Spleen (tissue), 11 donors: Measurements from ENCODE around the gene HLA-DMA. TPM values are rescaled to one million over a fixed set of nuclear protein-coding genes. Genes with fewer than 3 reads are reported as not detected.

Experiments used
- DNase-seq: peaks from one replicate; pipeline ENCODE4 v3.0.0-alpha.2; 2020
- H3K27ac ChIP-seq, 8 donors: fragments of 200-600 bp; sonication (generic) in 7 of 8; 1 replicate in 4 of 8; 2 replicates in 4 of 8; pipeline versions ENCODE4 v1.5.0 to v1.8.0; 2016 to 2021; ENCODE audit warnings: inconsistent platforms in 4 of 8, mild to moderate bottlenecking in 4 of 8, moderate library complexity in 1 of 8
- H3K27me3 ChIP-seq, 7 donors: fragments of 200-600 bp; sonication (generic) in 6 of 7; replicated peaks in 1 of 7; 1 replicate in 4 of 7; 2 replicates in 3 of 7; pipeline versions ENCODE4 v1.5.0 to v1.8.0; 2016 to 2021; ENCODE audit warnings: inconsistent platforms in 3 of 7, mild to moderate bottlenecking in 1 of 7
- H3K36me3 ChIP-seq, 6 donors: fragments of 200-600 bp; sonication (generic) in 5 of 6; 1 replicate in 4 of 6; 2 replicates in 2 of 6; pipeline versions ENCODE4 v1.5.0 to v1.8.0; 2016 to 2021; ENCODE audit warnings: inconsistent platforms in 2 of 6
- H3K4me1 ChIP-seq, 6 donors: fragments of 200-600 bp; sonication (generic) in 5 of 6; 1 replicate in 3 of 6; 2 replicates in 3 of 6; pipeline versions ENCODE4 v1.5.0 to v1.8.0; 2016 to 2021; ENCODE audit warnings: inconsistent platforms in 3 of 6
- H3K4me3 ChIP-seq, 8 donors: fragments of 200-600 bp; sonication (generic) in 7 of 8; 1 replicate in 4 of 8; 2 replicates in 4 of 8; pipeline versions ENCODE4 v1.5.0 to v1.8.0; 2016 to 2021; ENCODE audit warnings: inconsistent platforms in 4 of 8, mild to moderate bottlenecking in 4 of 8, moderate library complexity in 2 of 8
- H3K9me3 ChIP-seq, 8 donors: fragments of 200-600 bp; sonication (generic) in 7 of 8; 1 replicate in 4 of 8; 2 replicates in 4 of 8; pipeline versions ENCODE4 v1.5.0 to v1.8.0; 2016 to 2021; ENCODE audit warnings: inconsistent platforms in 4 of 8
- POLR2A ChIP-seq, 3 donors: fragments of 450-650 bp; IDR thresholded peaks; one replicate each; pipeline ENCODE4 v1.5.1; 2017; ENCODE audit warnings: antibody characterized with exemption in 3 of 3, mild to moderate bottlenecking in 1 of 3
- POLR2AphosphoS5 ChIP-seq, 3 donors: sonication (generic); formaldehyde crosslinking; IDR thresholded peaks; one replicate each; pipeline ENCODE4 v1.5.1; 2017; ENCODE audit warnings: antibody characterized with exemption in 3 of 3
- WGBS, 5 donors: extraction: QIAGEN DNeasy Blood & Tissue Kit in 3 of 5; methylation state at CpG; one replicate each; pipeline versions ENCODE4 v1.1.5 to v1.1.7; 2013 to 2018; 5-methylcytosine and 5-hydroxymethylcytosine counted together
- intact Hi-C: fragments of 100-400 bp; cut with DNase I; formaldehyde crosslinking; loops from one replicate; pipeline ENCODE4 v1.15.0; 2023; ENCODE audit warnings: low total_unique reads
- polyA plus RNA-seq, 3 donors: library from polyadenylated mRNA; stranded (reverse); fragments of 200-250 nt; gene quantifications; one replicate each; pipeline ENCODE4 v1.2.1, GENCODE V29; 2013
- total RNA-seq, 7 donors: library from RNA; depleted of rRNA in 3 of 7; stranded (reverse); fragments of >200 nt in 3 of 7; fragmentation: NEBNext Ultra II Directional in 4 of 7; extraction: Animal tissue kit (Norgen Biotek cat#: 25700) in 4 of 7; gene quantifications; one replicate each; pipeline versions ENCODE4 v1.1.0 to v1.2.1, GENCODE V29; 2016 to 2021
- TF ChIP-seq, protein P1 (sequence below), 11 experiments: fragments of 200-600 bp in 7 of 11; fragments of 450-650 bp in 4 of 11; sonication (generic) in 4 of 11; IDR thresholded peaks in 8 of 11; conservative IDR thresholded peaks in 3 of 11; 1 replicate in 7 of 11; 2 replicates in 4 of 11; pipeline versions ENCODE4 v1.4.0 to v1.8.0; 2016 to 2021; ENCODE audit warnings: antibody characterized with exemption in 11 of 11, inconsistent platforms in 4 of 11, mild to moderate bottlenecking in 1 of 11
- donor health status: healthy with polysubstance abuse.
- donor health status: DM: no; HTN: no; CAD: no; lungs with moderate emphysema.
- donor health status: DM: no; HTN: no; CAD: no.
- donor health status: Bipolar disorder and iron deficiency.
- donor health status: healthy.
- donor health status: DM: no; HTN: no; CAD: no.
- donor health status: DM: yes; HTN: yes; CAD: no.

The HLA-DMA gene
- total and polyA plus RNA-seq, 10 donors = 141 to 423 (median 195) TPM

DNA sequence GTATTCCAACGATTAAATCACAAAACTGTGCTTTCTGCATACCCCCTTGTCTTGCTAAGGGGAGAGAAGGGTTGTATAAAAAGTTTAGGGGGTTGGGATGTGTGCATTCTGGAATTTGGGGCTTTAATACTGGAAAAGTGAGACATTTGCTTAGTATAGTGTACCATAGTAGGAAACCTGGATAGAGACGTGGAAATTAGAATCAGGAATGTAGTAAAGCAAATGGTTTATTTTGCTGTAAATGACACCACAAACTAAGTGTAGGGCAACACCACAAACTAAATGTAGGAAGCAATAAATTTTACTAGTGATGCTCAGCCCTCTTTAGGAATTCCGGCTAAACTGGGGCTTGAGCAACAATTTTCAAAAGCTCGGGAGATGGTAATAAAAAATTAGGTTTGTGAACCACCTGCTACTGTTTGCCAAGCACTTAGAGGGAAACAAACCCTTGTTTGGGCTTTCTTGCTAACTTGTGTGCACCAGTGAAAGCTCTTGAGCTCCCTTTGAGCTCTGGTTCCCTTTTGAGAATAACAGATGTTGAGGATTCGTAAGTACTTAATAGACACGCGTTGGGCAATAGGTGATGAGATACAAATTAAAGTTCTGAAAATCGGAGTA, 29.3 kb upstream of the HLA-DMA start:
- TF ChIP-seq POLR2AphosphoS5 (IDR thresholded peaks at IDR 0.05) (peak in 1 of 3 donors; percentile 6), POLR2A (IDR thresholded peaks at IDR 0.05) (no peak)
- TF ChIP-seq, protein P1, sequence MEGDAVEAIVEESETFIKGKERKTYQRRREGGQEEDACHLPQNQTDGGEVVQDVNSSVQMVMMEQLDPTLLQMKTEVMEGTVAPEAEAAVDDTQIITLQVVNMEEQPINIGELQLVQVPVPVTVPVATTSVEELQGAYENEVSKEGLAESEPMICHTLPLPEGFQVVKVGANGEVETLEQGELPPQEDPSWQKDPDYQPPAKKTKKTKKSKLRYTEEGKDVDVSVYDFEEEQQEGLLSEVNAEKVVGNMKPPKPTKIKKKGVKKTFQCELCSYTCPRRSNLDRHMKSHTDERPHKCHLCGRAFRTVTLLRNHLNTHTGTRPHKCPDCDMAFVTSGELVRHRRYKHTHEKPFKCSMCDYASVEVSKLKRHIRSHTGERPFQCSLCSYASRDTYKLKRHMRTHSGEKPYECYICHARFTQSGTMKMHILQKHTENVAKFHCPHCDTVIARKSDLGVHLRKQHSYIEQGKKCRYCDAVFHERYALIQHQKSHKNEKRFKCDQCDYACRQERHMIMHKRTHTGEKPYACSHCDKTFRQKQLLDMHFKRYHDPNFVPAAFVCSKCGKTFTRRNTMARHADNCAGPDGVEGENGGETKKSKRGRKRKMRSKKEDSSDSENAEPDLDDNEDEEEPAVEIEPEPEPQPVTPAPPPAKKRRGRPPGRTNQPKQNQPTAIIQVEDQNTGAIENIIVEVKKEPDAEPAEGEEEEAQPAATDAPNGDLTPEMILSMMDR (IDR thresholded peaks at IDR 0.05 in 8 of 11, conservative IDR thresholded peaks at IDR 0.05 in 3 of 11) = no peak
- H3K4me1 ChIP-seq = peaks cover 14 to 79% (median 56%) of the 10 kb centered on the region in 6 donors
- DNase-seq = no peak
- no peak overlapping the region for H3K4me3 ChIP-seq
- H3K36me3 ChIP-seq = peaks cover 16 to 72% (median 50%) of the 10 kb centered on the region in 6 donors
- H3K9me3 ChIP-seq = no peaks in the 10 kb centered on the region
- 61 to 68% (median 65%) methylated on average over 8 of the region's 8 CpGs for WGBS, 5 donors
- no peaks in the 10 kb centered on the region for H3K27me3 ChIP-seq
- peak overlapping the region in 3 of 8 donors; percentile 1 to 65 (median 52) for H3K27ac ChIP-seq
- intact Hi-C loops = loop anchor here (5.0 kb wide), 1 partner anchor 50 kb away; no protein-coding TSS in a partner anchor

DNA sequence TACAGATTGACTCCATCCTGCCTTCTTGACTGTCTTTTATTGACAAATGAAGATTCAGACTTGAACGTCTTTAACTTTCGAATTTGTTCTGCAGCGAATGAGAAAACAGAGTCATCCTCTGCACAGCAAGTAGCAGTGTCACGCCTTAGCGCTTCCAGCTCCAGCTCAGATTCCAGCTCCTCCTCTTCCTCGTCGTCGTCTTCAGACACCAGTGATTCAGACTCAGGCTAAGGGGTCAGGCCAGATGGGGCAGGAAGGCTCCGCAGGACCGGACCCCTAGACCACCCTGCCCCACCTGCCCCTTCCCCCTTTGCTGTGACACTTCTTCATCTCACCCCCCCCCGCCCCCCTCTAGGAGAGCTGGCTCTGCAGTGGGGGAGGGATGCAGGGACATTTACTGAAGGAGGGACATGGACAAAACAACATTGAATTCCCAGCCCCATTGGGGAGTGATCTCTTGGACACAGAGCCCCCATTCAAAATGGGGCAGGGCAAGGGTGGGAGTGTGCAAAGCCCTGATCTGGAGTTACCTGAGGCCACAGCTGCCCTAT, 27.7 kb upstream of the HLA-DMA start:
- peak overlapping the region in 1 of 8 donors; percentile 43 for H3K27ac ChIP-seq
- TF ChIP-seq POLR2A (IDR thresholded peaks at IDR 0.05) (no peak), POLR2AphosphoS5 (IDR thresholded peaks at IDR 0.05) (peak; percentile 65 to 69 (median 67))
- TF ChIP-seq, protein P1 (IDR thresholded peaks at IDR 0.05 in 8 of 11, conservative IDR thresholded peaks at IDR 0.05 in 3 of 11) = no peak
- H3K4me3 ChIP-seq = no peak overlapping the region
- WGBS, 5 donors = 65 to 81% (median 76%) methylated on average over 11 of the region's 11 CpGs
- no peak for DNase-seq
- H3K9me3 ChIP-seq = no peaks in the 10 kb centered on the region
- peaks cover 23 to 89% (median 67%) of the 10 kb centered on the region in 6 donors for H3K36me3 ChIP-seq
- no peaks in the 10 kb centered on the region for H3K27me3 ChIP-seq
- intact Hi-C loops = loop anchor here (5.0 kb wide), 1 partner anchor 48 kb away; no protein-coding TSS in a partner anchor
- H3K4me1 ChIP-seq = peaks cover 30 to 95% (median 72%) of the 10 kb centered on the region in 6 donors

DNA sequence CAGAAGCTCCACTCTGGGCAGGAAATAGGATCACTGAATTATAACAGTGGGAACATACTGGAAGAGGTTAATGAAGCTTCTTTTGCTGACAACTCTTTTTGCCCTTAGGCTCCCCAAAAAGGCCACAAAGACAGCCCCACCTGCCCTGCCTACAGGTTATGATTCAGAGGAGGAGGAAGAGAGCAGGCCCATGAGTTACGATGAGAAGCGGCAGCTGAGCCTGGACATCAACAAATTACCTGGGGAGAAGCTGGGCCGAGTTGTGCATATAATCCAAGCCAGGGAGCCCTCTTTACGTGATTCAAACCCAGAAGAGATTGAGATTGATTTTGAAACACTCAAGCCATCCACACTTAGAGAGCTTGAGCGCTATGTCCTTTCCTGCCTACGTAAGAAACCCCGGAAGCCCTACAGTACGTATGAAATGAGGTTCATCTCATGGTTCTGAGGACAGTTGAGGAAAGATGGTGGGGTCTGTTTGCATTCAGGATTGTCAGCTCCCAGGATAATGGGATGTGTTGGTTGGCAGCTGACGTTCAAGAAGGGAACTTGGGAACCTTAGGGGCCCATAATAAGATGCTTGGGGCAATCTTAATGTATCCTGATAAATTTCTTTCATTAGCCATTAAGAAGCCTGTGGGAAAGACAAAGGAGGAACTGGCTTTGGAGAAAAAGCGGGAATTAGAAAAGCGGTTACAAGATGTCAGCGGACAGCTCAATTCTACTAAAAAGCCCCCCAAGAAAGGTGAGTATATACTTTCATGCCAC, 27.0 kb upstream of the HLA-DMA start:
- Histone ChIP-seq H3K36me3 (peaks cover 23 to 95% (median 72%) of the 10 kb centered on the region in 6 donors), H3K4me1 (peaks cover 37 to 98% (median 77%) of the 10 kb centered on the region in 6 donors), H3K27ac (peak overlapping the region in 1 of 8 donors; percentile 16), H3K4me3 (no peak overlapping the region), H3K9me3 (no peaks in the 10 kb centered on the region), H3K27me3 (no peaks in the 10 kb centered on the region)
- DNase-seq = no peak
- intact Hi-C loops = loop anchor here (5.0 kb wide), 1 partner anchor 48 kb away; no protein-coding TSS in a partner anchor
- TF ChIP-seq, protein P1 (IDR thresholded peaks at IDR 0.05 in 8 of 11, conservative IDR thresholded peaks at IDR 0.05 in 3 of 11) = no peak
- TF ChIP-seq POLR2A (IDR thresholded peaks at IDR 0.05) = no peak
- peak in 2 of 3 donors; percentile 6 to 60 for TF ChIP-seq POLR2AphosphoS5 (IDR thresholded peaks at IDR 0.05)
- 88 to 91% (median 91%) methylated on average over 12 of the region's 12 CpGs for WGBS, 5 donors
